CD14-positive monocyte (primary cell): ENCODE results near the gene DACT3. TPM values are rescaled to one million over a fixed set of nuclear protein-coding genes. Genes with fewer than 3 reads are reported as not detected.
A peak's percentile ranks its signal among the peaks of the same experiment; 100 is the strongest.

Experiments
- DNase-seq, 3 donors: peaks; one replicate each; pipeline ENCODE4 v3.0.0-alpha.2; 2011 to 2022
- H2AFZ ChIP-seq: 2 replicates; pipeline ENCODE4 v1.6.0; 2012; ENCODE audit warnings: mild to moderate bottlenecking, low read depth, low read length, inconsistent platforms; ENCODE audit not compliant: insufficient read depth, poor library complexity, severe bottlenecking
- H3K27ac ChIP-seq, 2 donors: 1 replicate in 1 of 2; 2 replicates in 1 of 2; pipeline ENCODE4 v1.5.1; 2012 to 2013; ENCODE audit warnings: low read length in 2 of 2, control low read depth in 1 of 2, inconsistent platforms in 1 of 2, low read depth in 1 of 2, mild to moderate bottlenecking in 1 of 2
- H3K27me3 ChIP-seq, 2 donors: one replicate each; pipeline versions ENCODE4 v1.6.0 to v1.6.1; 2011 to 2013; ENCODE audit warnings: low read length in 2 of 2; ENCODE audit not compliant: control insufficient read depth in 2 of 2, insufficient read depth in 2 of 2
- H3K36me3 ChIP-seq, 2 donors: replicated peaks in 1 of 2; 1 replicate in 1 of 2; 2 replicates in 1 of 2; pipeline versions ENCODE4 v1.5.1 to v1.6.1; 2012 to 2013; ENCODE audit warnings: low read length in 2 of 2, control low read depth in 1 of 2, inconsistent platforms in 1 of 2, mild to moderate bottlenecking in 1 of 2; ENCODE audit not compliant: insufficient read depth in 2 of 2, control insufficient read depth in 1 of 2
- H3K4me1 ChIP-seq, 2 donors: 1 replicate in 1 of 2; 2 replicates in 1 of 2; pipeline versions ENCODE4 v1.5.1 to v1.6.1; 2012 to 2013; ENCODE audit warnings: low read length in 2 of 2, control low read depth in 1 of 2, inconsistent platforms in 1 of 2, mild to moderate bottlenecking in 1 of 2, moderate library complexity in 1 of 2; ENCODE audit not compliant: insufficient read depth in 2 of 2, control insufficient read depth in 1 of 2
- H3K4me2 ChIP-seq: replicated peaks from 2 replicates; pipeline ENCODE3; 2012; ENCODE audit warnings: low read length, moderate library complexity, mild to moderate bottlenecking; ENCODE audit not compliant: poor library complexity, severe bottlenecking; ENCODE audit errors: extremely low read depth
- H3K4me3 ChIP-seq, 3 experiments: fragments of 200-600 bp in 1 of 3; sonication (generic) in 1 of 3; replicated peaks in 1 of 3; 1 replicate in 2 of 3; 2 replicates in 1 of 3; pipeline ENCODE4 v1.5.1; 2011 to 2013; ENCODE audit warnings: low read length in 3 of 3, mild to moderate bottlenecking in 3 of 3, control low read depth in 2 of 3, low read depth in 2 of 3, inconsistent platforms in 1 of 3, moderate library complexity in 1 of 3
- H3K79me2 ChIP-seq: 2 replicates; pipeline ENCODE4 v1.6.0; 2012; ENCODE audit warnings: mild to moderate bottlenecking, control low read depth, inconsistent platforms, low read length, moderate library complexity; ENCODE audit not compliant: insufficient read depth
- H3K9ac ChIP-seq: 2 replicates; pipeline ENCODE4 v1.6.0; 2017; ENCODE audit warnings: low read length, mild to moderate bottlenecking; ENCODE audit not compliant: insufficient read depth, poor library complexity, severe bottlenecking
- H3K9me3 ChIP-seq, 2 donors: replicated peaks in 1 of 2; 1 replicate in 1 of 2; 2 replicates in 1 of 2; pipeline versions ENCODE4 v1.5.1 to v1.6.1; 2012 to 2013; ENCODE audit warnings: low read length in 2 of 2, control low read depth in 1 of 2; ENCODE audit not compliant: control insufficient read depth in 1 of 2, insufficient read depth in 1 of 2
- H4K20me1 ChIP-seq: 2 replicates; pipeline ENCODE4 v1.6.0; 2012; ENCODE audit warnings: mild to moderate bottlenecking, low read length, control low read depth, moderate library complexity; ENCODE audit not compliant: insufficient read depth
- H3K27ac Mint-ChIP-seq, 7 donors: one replicate each; pipeline ENCODE4 v1.8.0; 2020; ENCODE audit warnings: mild to moderate bottlenecking in 7 of 7, mixed read lengths in 7 of 7, moderate library complexity in 6 of 7, inconsistent platforms in 2 of 7
- H3K27me3 Mint-ChIP-seq, 3 donors: one replicate each; pipeline ENCODE4 v1.8.0; 2021 to 2022; ENCODE audit warnings: low read depth in 3 of 3, mild to moderate bottlenecking in 3 of 3, mixed read lengths in 3 of 3, moderate library complexity in 3 of 3, inconsistent platforms in 1 of 3
- H3K36me3 Mint-ChIP-seq, 2 donors: one replicate each; pipeline ENCODE4 v1.8.0; 2020; ENCODE audit warnings: mixed read lengths in 2 of 2, inconsistent platforms in 1 of 2, mild to moderate bottlenecking in 1 of 2
- H3K4me1 Mint-ChIP-seq: one replicate; pipeline ENCODE4 v1.8.0; 2020; ENCODE audit warnings: mild to moderate bottlenecking, mixed read lengths
- H3K4me3 Mint-ChIP-seq, 2 donors: one replicate each; pipeline ENCODE4 v1.8.0; 2020; ENCODE audit warnings: mild to moderate bottlenecking in 2 of 2, mixed read lengths in 2 of 2, moderate library complexity in 1 of 2
- H3K9me3 Mint-ChIP-seq, 7 donors: one replicate each; pipeline ENCODE4 v1.8.0; 2020 to 2022; ENCODE audit warnings: mixed read lengths in 7 of 7, mild to moderate bottlenecking in 6 of 7, moderate library complexity in 6 of 7, inconsistent platforms in 2 of 7
- WGBS: methylation state at CpG from one replicate; pipeline ENCODE4 v1.1.5; 2013; ENCODE audit warnings: missing lambda C conversion rate; ENCODE audit not compliant: insufficient coverage; 5-methylcytosine and 5-hydroxymethylcytosine counted together
- intact Hi-C, 2 donors: fragments of 100-400 bp; cut with micrococcal nuclease; formaldehyde crosslinking; loops; one replicate each; pipeline versions ENCODE4 v1.15.0 to v1.15.1; 2023
- polyA plus RNA-seq, 3 donors: library from polyadenylated mRNA; depleted of rRNA in 1 of 3; unstranded in 2 of 3; stranded (reverse) in 1 of 3; fragments of 300-500 nt in 2 of 3; fragments of >200 nt in 1 of 3; fragmentation: Illumina TruSeq in 2 of 3; gene quantifications; 1 replicate in 2 of 3; 2 replicates in 1 of 3; pipeline ENCODE4 v1.2.3, GENCODE V29; 2012 to 2021
- TF ChIP-seq, protein P1 (sequence below): fragments of 200-600 bp; IDR thresholded peaks from one replicate; pipeline ENCODE4 v1.8.0; 2022; ENCODE audit warnings: antibody characterized with exemption, mild to moderate bottlenecking

The DACT3 gene
- polyA plus RNA-seq, 3 donors, result 0.05 to 0.23 (median 0.09) TPM

DNA sequence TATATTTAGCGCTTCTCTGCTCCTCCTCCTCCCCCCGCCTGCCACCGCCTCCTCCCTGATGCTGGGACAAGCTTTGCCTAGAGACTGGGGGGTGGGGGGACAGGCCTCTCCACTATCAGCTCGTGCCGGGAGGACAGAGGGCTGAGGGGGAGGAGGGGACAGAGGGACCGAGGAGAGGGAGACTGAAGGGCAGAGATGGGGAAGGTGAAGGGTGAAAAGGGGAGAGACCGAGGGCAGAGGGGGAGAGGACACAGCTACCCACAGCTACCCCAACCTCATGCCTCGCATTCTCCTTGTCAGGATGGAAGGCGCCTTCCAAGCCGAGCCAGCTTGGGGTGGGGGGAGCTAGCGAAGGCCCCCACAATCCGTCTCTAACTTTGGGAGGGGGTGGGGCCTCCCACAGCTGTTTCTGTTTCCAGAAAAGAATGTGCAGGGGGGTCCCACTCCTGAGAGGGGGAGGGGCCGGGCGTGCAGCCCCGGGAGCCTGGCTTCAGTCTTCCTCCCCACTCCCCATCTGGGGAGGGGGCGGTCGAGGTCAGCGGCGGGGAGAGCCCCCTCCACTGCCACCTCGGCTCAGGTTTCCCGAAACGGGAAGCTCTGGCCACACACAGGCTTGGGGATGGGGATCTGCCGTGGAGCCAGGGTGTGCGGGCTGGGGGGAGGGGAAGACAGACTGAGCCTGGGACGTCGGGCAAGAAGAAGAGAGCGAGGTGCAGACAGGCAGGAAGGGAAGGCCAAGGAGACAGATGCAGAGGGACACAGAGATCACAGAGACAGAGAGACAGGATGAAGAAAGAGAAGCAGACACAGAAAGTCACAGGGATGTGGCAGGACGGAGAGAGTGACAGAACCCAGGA, 1.6 kb downstream of the DACT3 start:
- Histone ChIP-seq H3K4me1 (peaks cover 27 to 31% of the 10 kb centered on the region in 2 donors), H3K4me3 (peak overlapping the region in 1 of 3 experiments; percentile 63), H3K36me3 (no peaks in the 10 kb centered on the region), H3K9me3 (no peaks in the 10 kb centered on the region), H3K27ac (no peak overlapping the region), H2AFZ (peak overlapping the region; percentile 81), H4K20me1 (no peaks in the 10 kb centered on the region), H3K9ac (no peak overlapping the region), H3K4me2 (peak overlapping the region; percentile 74), H3K79me2 (no peaks in the 10 kb centered on the region), H3K27me3 (peaks cover 28 to 36% of the 10 kb centered on the region in 2 donors)
- Mint-ChIP-seq H3K4me3 (peak overlapping the region; percentile 76 to 95), H3K27me3 (peaks cover 39 to 65% (median 54%) of the 10 kb centered on the region in 3 donors), H3K9me3 (peaks cover 0 to 7% (median 4%) of the 10 kb centered on the region in 7 donors), H3K36me3 (peaks cover 3 to 4% of the 10 kb centered on the region in 2 donors), H3K4me1 (peaks cover 22% of the 10 kb centered on the region), H3K27ac (peak overlapping the region; percentile 1 to 77 (median 56))
- peak; percentile 30 to 61 (median 35) for DNase-seq
- intact Hi-C loops, result loop anchor here (5.0 to 10.0 kb wide), 3 partner anchors 47 to 135 kb away; no protein-coding TSS in a partner anchor
- 0% methylated on average over 6 of the region's 28 CpGs for WGBS
- TF ChIP-seq, protein P1, sequence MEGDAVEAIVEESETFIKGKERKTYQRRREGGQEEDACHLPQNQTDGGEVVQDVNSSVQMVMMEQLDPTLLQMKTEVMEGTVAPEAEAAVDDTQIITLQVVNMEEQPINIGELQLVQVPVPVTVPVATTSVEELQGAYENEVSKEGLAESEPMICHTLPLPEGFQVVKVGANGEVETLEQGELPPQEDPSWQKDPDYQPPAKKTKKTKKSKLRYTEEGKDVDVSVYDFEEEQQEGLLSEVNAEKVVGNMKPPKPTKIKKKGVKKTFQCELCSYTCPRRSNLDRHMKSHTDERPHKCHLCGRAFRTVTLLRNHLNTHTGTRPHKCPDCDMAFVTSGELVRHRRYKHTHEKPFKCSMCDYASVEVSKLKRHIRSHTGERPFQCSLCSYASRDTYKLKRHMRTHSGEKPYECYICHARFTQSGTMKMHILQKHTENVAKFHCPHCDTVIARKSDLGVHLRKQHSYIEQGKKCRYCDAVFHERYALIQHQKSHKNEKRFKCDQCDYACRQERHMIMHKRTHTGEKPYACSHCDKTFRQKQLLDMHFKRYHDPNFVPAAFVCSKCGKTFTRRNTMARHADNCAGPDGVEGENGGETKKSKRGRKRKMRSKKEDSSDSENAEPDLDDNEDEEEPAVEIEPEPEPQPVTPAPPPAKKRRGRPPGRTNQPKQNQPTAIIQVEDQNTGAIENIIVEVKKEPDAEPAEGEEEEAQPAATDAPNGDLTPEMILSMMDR, result no peak

- no peaks in the 10 kb centered on the region for H3K36me3 ChIP-seq
- peaks cover 19 to 23% of the 10 kb centered on the region in 2 donors for H3K4me1 ChIP-seq
- peak overlapping the region in 1 of 2 donors; percentile 50 for H3K4me3 Mint-ChIP-seq
- intact Hi-C loops, result no loop called here
- no peaks in the 10 kb centered on the region for H3K79me2 ChIP-seq
- H3K27ac Mint-ChIP-seq, result no peak overlapping the region
- TF ChIP-seq, protein P1, result no peak
- no peak overlapping the region for H3K4me3 ChIP-seq
- no peaks in the 10 kb centered on the region for H3K9me3 ChIP-seq
- H3K36me3 Mint-ChIP-seq, result peaks cover 3 to 4% of the 10 kb centered on the region in 2 donors
- H3K27ac ChIP-seq, result no peak overlapping the region
- DNase-seq, result no peak
- no peak overlapping the region for H3K9ac ChIP-seq
- no peaks in the 10 kb centered on the region for H4K20me1 ChIP-seq
- H3K9me3 Mint-ChIP-seq, result peaks cover 0 to 7% (median 4%) of the 10 kb centered on the region in 7 donors
- H3K4me2 ChIP-seq, result no peak overlapping the region
- WGBS, result 100% methylated on average over 2 of the region's 5 CpGs
- peaks cover 11% of the 10 kb centered on the region for H3K4me1 Mint-ChIP-seq
- no peak overlapping the region for H2AFZ ChIP-seq
- H3K27me3 Mint-ChIP-seq, result peaks cover 50 to 80% (median 62%) of the 10 kb centered on the region in 3 donors
- peaks cover 28 to 41% of the 10 kb centered on the region in 2 donors for H3K27me3 ChIP-seq
Measured at GRCh38 chr19:46656541-46656940, 4.4 kb downstream of the DACT3 start.
